GM10248 (cell line): ENCODE measurements around the gene RENBP.

ENCODE experiments used
- CTCF ChIA-PET: fragments of 300-600 bp; sonication (Branson Sonifier 250); formaldehyde crosslinking; extraction: SDS; loops from one replicate; lab custom pipeline; 2021; ENCODE audit warnings: antibody characterized with exemption; lab: Yijun Ruan, JAX
- POLR2A ChIA-PET: fragments of 350-650 bp; sonication (Branson Sonifier 250); formaldehyde crosslinking; extraction: SDS; loops from one replicate; lab custom pipeline; 2020; ENCODE audit warnings: antibody characterized with exemption; lab: Yijun Ruan, JAX
- DNase-seq: peaks from one replicate; pipeline ENCODE4 v3.0.0; 2012; ENCODE audit errors: extremely low spot score
- CTCF ChIP-seq: IDR thresholded peaks from 2 replicates; pipeline ENCODE4 v1.5.1; 2012; ENCODE audit warnings: mild to moderate bottlenecking, low read depth; ENCODE audit errors: extremely low read depth, missing control alignments, control extremely low read depth

Gene RENBP

GRCh38 chrX:153971124-153971449 lies 26.6 kb upstream of the RENBP start:
- POLR2A ChIA-PET, result interaction anchor here (1.0 kb wide), 1 partner anchor 44 kb away, joined by 3 read pairs; no protein-coding TSS in a partner anchor
- CTCF ChIA-PET, result interaction anchor here (14.3 kb wide), 1 partner anchor 22 kb away, joined by 137 read pairs; the partner anchor contains the start of gene RENBP
- no peak for TF ChIP-seq CTCF
- DNase-seq, result peak; percentile 93

GRCh38 chrX:153970357-153971123 lies 26.1 kb upstream of the RENBP start:
- POLR2A ChIA-PET, result interaction anchor here (1.0 kb wide), 1 partner anchor 44 kb away, joined by 3 read pairs; no protein-coding TSS in a partner anchor
- peak; percentile 60 for DNase-seq
- TF ChIP-seq CTCF, result no peak
- CTCF ChIA-PET, result interaction anchor here (1.3 to 14.3 kb wide), 2 partner anchors 21 to 43 kb away, joined by 4 to 137 read pairs; partner anchors contain the start of gene RENBP

- CTCF ChIA-PET, result interaction anchor here (1.3 to 14.3 kb wide), 2 partner anchors 21 to 44 kb away, joined by 4 to 137 read pairs; partner anchors contain the start of gene RENBP
- POLR2A ChIA-PET, result no interaction called here
- no peak for TF ChIP-seq CTCF
- DNase-seq, result no peak
Observed at GRCh38 chrX:153969904-153970356, 25.5 kb upstream of the RENBP start.

- no peak for DNase-seq
- ChIA-PET POLR2A (interaction anchor here (0.6 kb wide), 1 partner anchor 165 kb away, joined by 4 read pairs; no protein-coding TSS in a partner anchor), CTCF (interaction anchor here (1.0 to 14.3 kb wide), 3 partner anchors 20 to 206 kb away, joined by 3 to 137 read pairs (median 4); partner anchors contain the start of genes PLXNB3 and RENBP)
- TF ChIP-seq CTCF, result no peak
Observed at GRCh38 chrX:153969125-153969903, 24.9 kb upstream of the RENBP start.

- DNase-seq, result no peak
- peak; percentile 20 for TF ChIP-seq CTCF
- ChIA-PET POLR2A (no interaction called here), CTCF (interaction anchor here (1.0 to 14.3 kb wide), 2 partner anchors 20 to 205 kb away, joined by 3 to 137 read pairs; partner anchors contain the start of genes PLXNB3 and RENBP)
Observed at GRCh38 chrX:153968754-153969124, 24.3 kb upstream of the RENBP start.

GRCh38 chrX:153968255-153968654 lies 23.8 kb upstream of the RENBP start:
- CTCF ChIA-PET, result interaction anchor here (1.0 to 14.3 kb wide), 2 partner anchors 19 to 204 kb away, joined by 3 to 137 read pairs; partner anchors contain the start of genes PLXNB3 and RENBP
- no peak for DNase-seq
- TF ChIP-seq CTCF, result no peak
- POLR2A ChIA-PET, result interaction anchor here (0.9 kb wide), 1 partner anchor 21 kb away, joined by 3 read pairs; no protein-coding TSS in a partner anchor
